ENCODE data around the gene TCERG1L.
A peak's percentile ranks its signal among the peaks of the same experiment; 100 is the strongest.

The TCERG1L gene

DNA sequence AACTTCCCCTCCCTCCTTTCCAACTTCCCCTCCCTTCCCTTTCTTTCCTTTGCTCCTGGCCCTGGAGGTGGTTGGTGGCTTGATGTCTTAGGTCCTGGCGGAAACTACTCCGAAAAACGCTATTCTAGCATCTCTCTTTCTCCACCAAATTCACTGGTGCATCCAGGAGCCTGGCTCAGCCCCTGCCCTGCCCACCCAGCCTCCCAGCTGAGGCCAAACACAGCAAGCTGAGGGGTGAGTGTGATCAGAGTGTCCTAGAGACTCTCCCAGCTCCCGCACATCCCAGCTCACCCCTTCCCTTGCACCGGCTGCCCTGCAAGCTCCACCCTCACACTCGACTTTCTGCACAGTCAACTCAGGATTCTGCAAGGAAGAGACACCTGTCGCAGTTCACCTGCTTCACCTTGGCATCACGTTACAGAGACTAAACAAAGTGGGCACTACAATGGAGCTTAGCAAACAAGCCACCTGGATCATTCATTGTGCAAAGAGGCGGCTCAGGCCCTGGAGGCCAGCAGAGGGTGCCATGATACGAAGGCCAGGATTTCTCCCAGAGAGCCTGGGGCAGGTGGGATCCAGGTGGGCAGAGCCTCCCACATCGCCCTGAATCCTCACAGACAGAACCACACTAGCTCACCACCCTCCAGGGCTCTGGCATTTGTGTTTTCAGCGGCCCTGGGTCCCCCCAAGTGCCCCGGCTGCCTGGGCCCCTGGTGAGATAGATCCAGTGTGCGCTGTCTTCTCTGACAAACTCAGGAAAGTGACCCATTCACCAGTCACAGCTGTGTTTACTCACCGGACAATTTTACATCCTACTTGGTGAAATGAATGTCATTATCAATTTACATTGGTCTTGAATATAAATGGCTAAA is 169.6 kb downstream of the TCERG1L start:
- Histone ChIP-seq H3K14ac (ENCODE audit: low read length) (no peak overlapping the region), H2BK15ac (ENCODE audit: low read length) (no peak overlapping the region), H3K36me3 (replicated peaks in 1 of 2; ENCODE audit: control insufficient read depth in 2 of 2, insufficient read depth in 2 of 2, low read length in 2 of 2) (no peaks in the 10 kb centered on the region), H3K9ac (ENCODE audit: low read depth, low read length, poor library complexity) (no peak overlapping the region), H3K9me3 (replicated peaks in 1 of 2; ENCODE audit: control insufficient read depth in 2 of 2, insufficient read depth in 1 of 2, low read depth in 1 of 2, low read length in 2 of 2) (no peaks in the 10 kb centered on the region), H3K4me2 (ENCODE audit: insufficient read depth, low read length, poor library complexity, severe bottlenecking) (no peak overlapping the region), H2BK12ac (ENCODE audit: low read length) (no peak overlapping the region), H3K27me3 (ENCODE audit: control insufficient read depth in 3 of 3, insufficient read depth in 3 of 3, low read depth in 1 of 3, low read length in 3 of 3) (no peaks in the 10 kb centered on the region), H2AFZ (ENCODE audit: low read length) (no peak overlapping the region), H2AK5ac (ENCODE audit: low read depth, low read length) (no peak overlapping the region), H4K91ac (ENCODE audit: low read depth, low read length, poor library complexity) (no peak overlapping the region), H3K4ac (ENCODE audit: low read length) (no peak overlapping the region), H3K4me3 (ENCODE audit: low read length in 2 of 2) (no peak overlapping the region), H4K8ac (ENCODE audit: low read depth, low read length) (no peak overlapping the region), H3K4me1 (ENCODE audit: control insufficient read depth in 2 of 2, insufficient read depth in 1 of 2, low read depth in 1 of 2, low read length in 2 of 2) (peaks cover 0 to 5% of the 10 kb centered on the region in 2 donors), H3K23ac (ENCODE audit: low read depth, low read length, poor library complexity) (no peak overlapping the region), H3K79me1 (ENCODE audit: low read depth, low read length) (no peaks in the 10 kb centered on the region), H2BK120ac (ENCODE audit: low read depth, low read length) (peak overlapping the region; percentile 32), H3K27ac (replicated peaks; ENCODE audit: low read length) (no peak overlapping the region), H3K18ac (ENCODE audit: low read length) (no peak overlapping the region), H2BK5ac (ENCODE audit: low read length) (no peak overlapping the region)
- DNase-seq (ENCODE audit: low spot score), result no peak
- WGBS, 2 donors (ENCODE audit: extremely low coverage in 2 of 2, insufficient read length in 2 of 2, insufficient replicate concordance in 1 of 2), result no CpG with 5 or more reads among the region's 15 CpGs

DNA sequence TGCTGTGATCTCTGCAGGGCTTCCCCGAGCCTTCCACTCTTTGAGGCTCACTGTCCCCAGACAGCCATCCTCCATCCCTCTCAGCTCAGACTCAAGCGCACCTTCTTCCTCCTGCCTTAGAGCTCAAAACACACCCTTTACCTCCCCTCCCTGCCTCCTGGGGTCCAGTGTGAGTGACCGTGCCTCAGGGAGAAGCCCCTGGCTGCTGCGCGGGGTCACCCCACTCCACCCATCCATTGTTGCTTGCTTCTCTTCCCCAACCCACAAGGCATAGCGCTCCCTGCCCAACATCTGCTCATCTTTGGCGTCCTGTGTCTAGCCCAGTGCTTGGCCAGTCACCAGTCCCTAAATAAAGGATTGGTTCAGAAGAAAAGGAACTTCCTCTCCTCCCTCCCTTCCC is 170.3 kb downstream of the TCERG1L start:
- H3K27ac ChIP-seq (replicated peaks; ENCODE audit: low read length), result no peak overlapping the region
- H3K79me1 ChIP-seq (ENCODE audit: low read depth, low read length), result no peaks in the 10 kb centered on the region
- no peak overlapping the region for H3K4me3 ChIP-seq (ENCODE audit: low read length in 2 of 2)
- H3K4me1 ChIP-seq (ENCODE audit: control insufficient read depth in 2 of 2, insufficient read depth in 1 of 2, low read depth in 1 of 2, low read length in 2 of 2), result peaks cover 0 to 5% of the 10 kb centered on the region in 2 donors
- no peak overlapping the region for H2BK12ac ChIP-seq (ENCODE audit: low read length)
- no peaks in the 10 kb centered on the region for H3K36me3 ChIP-seq (replicated peaks in 1 of 2; ENCODE audit: control insufficient read depth in 2 of 2, insufficient read depth in 2 of 2, low read length in 2 of 2)
- H2BK120ac ChIP-seq (ENCODE audit: low read depth, low read length), result peak overlapping the region; percentile 32
- H2BK15ac ChIP-seq (ENCODE audit: low read length), result no peak overlapping the region
- H3K18ac ChIP-seq (ENCODE audit: low read length), result peak overlapping the region; percentile 65
- no peak overlapping the region for H2BK5ac ChIP-seq (ENCODE audit: low read length)
- H4K91ac ChIP-seq (ENCODE audit: low read depth, low read length, poor library complexity), result no peak overlapping the region
- no peak overlapping the region for H2AFZ ChIP-seq (ENCODE audit: low read length)
- H3K23ac ChIP-seq (ENCODE audit: low read depth, low read length, poor library complexity), result no peak overlapping the region
- H3K4ac ChIP-seq (ENCODE audit: low read length), result no peak overlapping the region
- H3K27me3 ChIP-seq (ENCODE audit: control insufficient read depth in 3 of 3, insufficient read depth in 3 of 3, low read depth in 1 of 3, low read length in 3 of 3), result no peaks in the 10 kb centered on the region
- H4K8ac ChIP-seq (ENCODE audit: low read depth, low read length), result no peak overlapping the region
- no peak overlapping the region for H2AK5ac ChIP-seq (ENCODE audit: low read depth, low read length)
- DNase-seq (ENCODE audit: low spot score), result no peak
- WGBS, 2 donors (ENCODE audit: extremely low coverage in 2 of 2, insufficient read length in 2 of 2, insufficient replicate concordance in 1 of 2), result no CpG with 5 or more reads among the region's 7 CpGs
- no peaks in the 10 kb centered on the region for H3K9me3 ChIP-seq (replicated peaks in 1 of 2; ENCODE audit: control insufficient read depth in 2 of 2, insufficient read depth in 1 of 2, low read depth in 1 of 2, low read length in 2 of 2)
- no peak overlapping the region for H3K4me2 ChIP-seq (ENCODE audit: insufficient read depth, low read length, poor library complexity, severe bottlenecking)
- no peak overlapping the region for H3K14ac ChIP-seq (ENCODE audit: low read length)
- no peak overlapping the region for H3K9ac ChIP-seq (ENCODE audit: low read depth, low read length, poor library complexity)

DNA sequence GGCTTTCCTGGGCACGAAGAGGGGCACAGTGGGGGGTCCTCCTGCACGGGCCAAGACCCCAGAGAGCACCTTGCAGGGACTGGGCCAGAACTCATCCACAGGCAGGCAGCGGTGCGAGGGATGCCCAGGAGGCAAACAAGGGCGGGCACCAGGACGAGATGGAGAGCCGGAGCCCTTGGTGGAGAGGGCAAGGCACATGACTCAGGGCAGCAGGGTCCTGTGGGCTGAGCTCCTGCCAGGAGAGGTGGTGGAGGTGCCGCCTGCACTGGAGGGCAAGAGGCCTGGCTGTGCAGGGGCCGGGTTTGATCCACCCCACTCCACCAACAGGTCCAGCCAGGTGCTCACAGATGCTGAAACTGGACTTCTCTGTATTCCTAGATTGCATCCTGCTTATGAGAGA is 170.9 kb downstream of the TCERG1L start:
- Histone ChIP-seq H2AK5ac (ENCODE audit: low read depth, low read length) (peak overlapping the region; percentile 81), H3K4me3 (ENCODE audit: low read length in 2 of 2) (no peak overlapping the region), H3K9me3 (replicated peaks in 1 of 2; ENCODE audit: control insufficient read depth in 2 of 2, insufficient read depth in 1 of 2, low read depth in 1 of 2, low read length in 2 of 2) (no peaks in the 10 kb centered on the region), H3K4me1 (ENCODE audit: control insufficient read depth in 2 of 2, insufficient read depth in 1 of 2, low read depth in 1 of 2, low read length in 2 of 2) (peaks cover 0 to 5% of the 10 kb centered on the region in 2 donors), H4K8ac (ENCODE audit: low read depth, low read length) (no peak overlapping the region), H2BK5ac (ENCODE audit: low read length) (no peak overlapping the region), H3K14ac (ENCODE audit: low read length) (no peak overlapping the region), H3K27ac (replicated peaks; ENCODE audit: low read length) (no peak overlapping the region), H3K27me3 (ENCODE audit: control insufficient read depth in 3 of 3, insufficient read depth in 3 of 3, low read depth in 1 of 3, low read length in 3 of 3) (no peaks in the 10 kb centered on the region), H3K9ac (ENCODE audit: low read depth, low read length, poor library complexity) (no peak overlapping the region), H2AFZ (ENCODE audit: low read length) (no peak overlapping the region), H3K4me2 (ENCODE audit: insufficient read depth, low read length, poor library complexity, severe bottlenecking) (no peak overlapping the region), H3K18ac (ENCODE audit: low read length) (peak overlapping the region; percentile 79), H2BK120ac (ENCODE audit: low read depth, low read length) (no peak overlapping the region), H2BK12ac (ENCODE audit: low read length) (no peak overlapping the region), H4K91ac (ENCODE audit: low read depth, low read length, poor library complexity) (no peak overlapping the region), H3K36me3 (replicated peaks in 1 of 2; ENCODE audit: control insufficient read depth in 2 of 2, insufficient read depth in 2 of 2, low read length in 2 of 2) (no peaks in the 10 kb centered on the region), H2BK15ac (ENCODE audit: low read length) (peak overlapping the region; percentile 59), H3K23ac (ENCODE audit: low read depth, low read length, poor library complexity) (no peak overlapping the region), H3K79me1 (ENCODE audit: low read depth, low read length) (no peaks in the 10 kb centered on the region), H3K4ac (ENCODE audit: low read length) (no peak overlapping the region)
- WGBS, 2 donors (ENCODE audit: extremely low coverage in 2 of 2, insufficient read length in 2 of 2, insufficient replicate concordance in 1 of 2), result no CpG with 5 or more reads among the region's 9 CpGs
- no peak for DNase-seq (ENCODE audit: low spot score)

DNA sequence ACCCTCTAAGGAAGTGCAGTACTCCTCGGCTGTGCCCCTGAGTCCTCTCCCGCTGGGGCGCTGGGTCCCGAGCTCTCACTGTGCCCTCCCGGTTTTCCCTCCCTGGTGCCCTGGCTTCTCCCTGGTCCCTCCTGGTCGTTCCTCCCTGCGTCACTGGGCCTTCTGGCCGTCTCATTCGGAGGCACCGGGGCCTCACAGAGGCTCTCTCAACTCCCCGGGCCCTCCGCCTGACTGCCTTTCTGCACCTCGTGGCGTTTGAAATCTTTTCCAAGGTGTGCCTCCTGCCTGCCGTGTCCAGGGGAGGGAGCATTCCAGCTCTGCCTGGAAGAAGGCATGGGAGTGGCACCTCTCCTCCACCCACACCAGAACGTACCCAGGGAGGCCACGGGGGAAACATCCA is 174.3 kb downstream of the TCERG1L start:
- no CpG with 5 or more reads among the region's 17 CpGs for WGBS, 2 donors (ENCODE audit: extremely low coverage in 2 of 2, insufficient read length in 2 of 2, insufficient replicate concordance in 1 of 2)

More for the DNA sequence above, 174.3 kb downstream of the TCERG1L start:
- Histone ChIP-seq H3K36me3 (replicated peaks in 1 of 2; ENCODE audit: control insufficient read depth in 2 of 2, insufficient read depth in 2 of 2, low read length in 2 of 2) (no peaks in the 10 kb centered on the region), H3K79me1 (ENCODE audit: low read depth, low read length) (no peaks in the 10 kb centered on the region), H2BK120ac (ENCODE audit: low read depth, low read length) (no peak overlapping the region), H3K27ac (replicated peaks; ENCODE audit: low read length) (no peak overlapping the region), H2BK5ac (ENCODE audit: low read length) (no peak overlapping the region), H2BK15ac (ENCODE audit: low read length) (no peak overlapping the region), H3K27me3 (ENCODE audit: control insufficient read depth in 3 of 3, insufficient read depth in 3 of 3, low read depth in 1 of 3, low read length in 3 of 3) (peaks cover 0 to 4% (median 0%) of the 10 kb centered on the region in 3 experiments), H2AFZ (ENCODE audit: low read length) (no peak overlapping the region), H3K18ac (ENCODE audit: low read length) (peak overlapping the region; percentile 79), H4K91ac (ENCODE audit: low read depth, low read length, poor library complexity) (no peak overlapping the region), H3K4me1 (ENCODE audit: control insufficient read depth in 2 of 2, insufficient read depth in 1 of 2, low read depth in 1 of 2, low read length in 2 of 2) (peaks cover 0 to 2% of the 10 kb centered on the region in 2 donors), H3K14ac (ENCODE audit: low read length) (no peak overlapping the region), H3K4me2 (ENCODE audit: insufficient read depth, low read length, poor library complexity, severe bottlenecking) (no peak overlapping the region), H3K4me3 (ENCODE audit: low read length in 2 of 2) (no peak overlapping the region), H3K9ac (ENCODE audit: low read depth, low read length, poor library complexity) (no peak overlapping the region), H3K23ac (ENCODE audit: low read depth, low read length, poor library complexity) (no peak overlapping the region), H3K9me3 (replicated peaks in 1 of 2; ENCODE audit: control insufficient read depth in 2 of 2, insufficient read depth in 1 of 2, low read depth in 1 of 2, low read length in 2 of 2) (no peaks in the 10 kb centered on the region), H4K8ac (ENCODE audit: low read depth, low read length) (no peak overlapping the region), H3K4ac (ENCODE audit: low read length) (no peak overlapping the region), H2AK5ac (ENCODE audit: low read depth, low read length) (peak overlapping the region; percentile 72), H2BK12ac (ENCODE audit: low read length) (no peak overlapping the region)
- no peak for DNase-seq (ENCODE audit: low spot score)

Measured in neuronal stem cell (in vitro differentiated cells).